Keratinocyte (primary cell): Measurements from ENCODE around the gene COX4I1. TPM values are rescaled to one million over a fixed set of nuclear protein-coding genes. Genes with fewer than 3 reads are reported as not detected.

Experiments used
- DNase-seq: peaks from one replicate; pipeline ENCODE4 v3.0.0-alpha.2; 2011; ENCODE audit warnings: low read depth, missing footprints, low spot score
- FAIRE-seq: peaks from 2 replicates; lab custom pipeline; 2011; peaks lifted over from hg19 to GRCh38; lab: Jason Lieb, UNC
- H2AFZ ChIP-seq: 2 replicates; pipeline ENCODE4 v1.6.0; 2012; ENCODE audit warnings: low read length, control low read depth, inconsistent platforms; ENCODE audit not compliant: control insufficient read depth
- H3K27ac ChIP-seq: 2 replicates; pipeline ENCODE4 v1.5.1; 2011; ENCODE audit warnings: low read length; ENCODE audit not compliant: control insufficient read depth, insufficient read depth
- H3K27me3 ChIP-seq: 3 replicates; pipeline ENCODE4 v1.6.0; 2011; ENCODE audit warnings: low read length; ENCODE audit not compliant: control insufficient read depth, insufficient read depth; ENCODE audit errors: extremely low read depth
- H3K36me3 ChIP-seq, 2 experiments: 2 replicates in 1 of 2; 3 replicates in 1 of 2; pipeline ENCODE4 v1.5.1; 2011; ENCODE audit warnings: low read length in 2 of 2, mild to moderate bottlenecking in 1 of 2; ENCODE audit not compliant: control insufficient read depth in 2 of 2, insufficient read depth in 2 of 2; ENCODE audit errors: extremely low read depth in 1 of 2
- H3K4me1 ChIP-seq: 3 replicates; pipeline ENCODE4 v1.5.1; 2011; ENCODE audit warnings: low read length; ENCODE audit not compliant: control insufficient read depth, insufficient read depth; ENCODE audit errors: extremely low read depth
- H3K4me2 ChIP-seq: 3 replicates; pipeline ENCODE4 v1.6.0; 2011; ENCODE audit warnings: low read depth, low read length; ENCODE audit not compliant: control insufficient read depth, insufficient read depth; ENCODE audit errors: extremely low read depth
- H3K4me3 ChIP-seq, 3 experiments: fragments of 200-600 bp in 1 of 3; sonication (generic) in 1 of 3; 2 replicates in 2 of 3; 3 replicates in 1 of 3; pipeline ENCODE4 v1.5.1; 2011 to 2016; ENCODE audit warnings: low read length in 3 of 3, mild to moderate bottlenecking in 3 of 3, control low read depth in 2 of 3, inconsistent platforms in 1 of 3, low read depth in 1 of 3, mixed read lengths in 1 of 3, mixed run types in 1 of 3, moderate library complexity in 1 of 3; ENCODE audit not compliant: control insufficient read depth in 2 of 3, insufficient read depth in 2 of 3; ENCODE audit errors: extremely low read depth in 1 of 3
- H3K79me2 ChIP-seq: 2 replicates; pipeline ENCODE4 v1.6.0; 2012; ENCODE audit warnings: low read length; ENCODE audit not compliant: control insufficient read depth, insufficient read depth
- H3K9ac ChIP-seq: 3 replicates; pipeline ENCODE4 v1.6.0; 2011; ENCODE audit warnings: low read length; ENCODE audit not compliant: control insufficient read depth, insufficient read depth; ENCODE audit errors: extremely low read depth
- H3K9me1 ChIP-seq: 3 replicates; pipeline ENCODE4 v1.6.0; 2011; ENCODE audit warnings: low read length; ENCODE audit not compliant: control insufficient read depth, insufficient read depth; ENCODE audit errors: extremely low read depth
- H3K9me3 ChIP-seq: 2 replicates; pipeline ENCODE4 v1.5.1; 2012; ENCODE audit warnings: low read depth, low read length; ENCODE audit not compliant: control insufficient read depth
- H4K20me1 ChIP-seq: 3 replicates; pipeline ENCODE4 v1.6.0; 2011; ENCODE audit warnings: low read length; ENCODE audit not compliant: control insufficient read depth, insufficient read depth; ENCODE audit errors: extremely low read depth
- EZH2 ChIP-seq: IDR thresholded peaks from one replicate; pipeline ENCODE4 v1.6.1; 2012; ENCODE audit warnings: inconsistent platforms, mild to moderate bottlenecking, low read length, moderate library complexity
- dilution Hi-C: fragments of 300-500 bp; cut with MboI; formaldehyde crosslinking; loops from one replicate; pipeline ENCODE4 v1.7.0; 2020; ENCODE audit warnings: low sequenced_read_pairs; ENCODE audit not compliant: extremely low pct_ligation_motif_present
- polyA plus RNA-seq, 5 experiments: library from polyadenylated mRNA; depleted of rRNA in 3 of 5; stranded (reverse) in 3 of 5; stranded (forward) in 1 of 5; unstranded in 1 of 5; fragments of >200 nt; gene quantifications; 1 replicate in 1 of 5; 2 replicates in 3 of 5; 3 replicates in 1 of 5; pipeline versions ENCODE4 v1.2.1 to v1.2.3, GENCODE V29; 2011 to 2012; ENCODE audit warnings: missing spikeins in 2 of 5, low read depth in 1 of 5, low replicate concordance in 1 of 5
- TF ChIP-seq, protein P1 (sequence below), 3 experiments: IDR thresholded peaks in 1 of 3; conservative IDR thresholded peaks in 1 of 3; optimal IDR thresholded peaks in 1 of 3; 2 replicates in 2 of 3; 3 replicates in 1 of 3; pipeline versions ENCODE3 to v1.5.1; 2011; ENCODE audit warnings: low read length in 3 of 3, mild to moderate bottlenecking in 3 of 3, moderate library complexity in 2 of 3, control low read depth in 1 of 3, inconsistent platforms in 1 of 3; ENCODE audit not compliant: insufficient read depth in 2 of 3; ENCODE audit errors: extremely low read depth in 1 of 3

COX4I1 gene
- polyA plus RNA-seq, 1 donor (not counting 4 experiments of a cell fraction or from before 2014, with no cell fraction given), result 809 TPM

DNA sequence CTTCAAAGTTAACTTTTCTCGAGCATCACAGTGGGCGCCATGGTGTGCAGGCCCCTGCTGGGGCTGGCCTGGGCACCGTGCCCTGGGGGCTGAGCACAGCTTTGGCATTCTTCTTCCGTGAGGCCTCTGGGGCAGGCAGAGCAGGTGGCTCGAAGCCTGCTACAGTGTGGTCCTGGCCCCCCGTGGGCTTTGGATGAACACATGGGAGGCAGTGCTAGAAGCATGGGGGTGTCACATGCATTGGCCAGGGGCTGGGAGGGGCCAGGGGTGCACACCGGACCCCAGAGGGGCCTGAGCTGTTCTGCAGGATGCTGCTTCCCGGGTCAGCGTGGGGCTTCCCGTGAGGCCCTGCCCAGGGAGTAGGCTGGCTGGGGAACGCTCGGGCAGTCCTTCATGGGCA is 36.5 kb upstream of the COX4I1 start:
- H3K9me1 ChIP-seq, result no peaks in the 10 kb centered on the region
- DNase-seq (no peak), FAIRE-seq (no peak)
- no peak overlapping the region for H3K27ac ChIP-seq
- H3K4me2 ChIP-seq, result no peak overlapping the region
- no peaks in the 10 kb centered on the region for H3K27me3 ChIP-seq
- dilution Hi-C loops, result no loop called here
- peaks cover 14% of the 10 kb centered on the region for H3K4me1 ChIP-seq
- H3K9me3 ChIP-seq, result no peaks in the 10 kb centered on the region
- no peak overlapping the region for H2AFZ ChIP-seq
- H3K9ac ChIP-seq, result no peak overlapping the region
- no peak overlapping the region for H3K4me3 ChIP-seq
- H4K20me1 ChIP-seq, result no peaks in the 10 kb centered on the region
- H3K79me2 ChIP-seq, result no peaks in the 10 kb centered on the region
- H3K36me3 ChIP-seq, result no peaks in the 10 kb centered on the region
- TF ChIP-seq, protein P1, sequence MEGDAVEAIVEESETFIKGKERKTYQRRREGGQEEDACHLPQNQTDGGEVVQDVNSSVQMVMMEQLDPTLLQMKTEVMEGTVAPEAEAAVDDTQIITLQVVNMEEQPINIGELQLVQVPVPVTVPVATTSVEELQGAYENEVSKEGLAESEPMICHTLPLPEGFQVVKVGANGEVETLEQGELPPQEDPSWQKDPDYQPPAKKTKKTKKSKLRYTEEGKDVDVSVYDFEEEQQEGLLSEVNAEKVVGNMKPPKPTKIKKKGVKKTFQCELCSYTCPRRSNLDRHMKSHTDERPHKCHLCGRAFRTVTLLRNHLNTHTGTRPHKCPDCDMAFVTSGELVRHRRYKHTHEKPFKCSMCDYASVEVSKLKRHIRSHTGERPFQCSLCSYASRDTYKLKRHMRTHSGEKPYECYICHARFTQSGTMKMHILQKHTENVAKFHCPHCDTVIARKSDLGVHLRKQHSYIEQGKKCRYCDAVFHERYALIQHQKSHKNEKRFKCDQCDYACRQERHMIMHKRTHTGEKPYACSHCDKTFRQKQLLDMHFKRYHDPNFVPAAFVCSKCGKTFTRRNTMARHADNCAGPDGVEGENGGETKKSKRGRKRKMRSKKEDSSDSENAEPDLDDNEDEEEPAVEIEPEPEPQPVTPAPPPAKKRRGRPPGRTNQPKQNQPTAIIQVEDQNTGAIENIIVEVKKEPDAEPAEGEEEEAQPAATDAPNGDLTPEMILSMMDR (optimal IDR thresholded peaks at IDR 0.05 in 1 of 3, IDR thresholded peaks at IDR 0.05 in 1 of 3, conservative IDR thresholded peaks at IDR 0.05 in 1 of 3; ENCODE audit: extremely low read depth in 1 of 3, insufficient read depth in 2 of 3, low read length in 3 of 3), result no peak
- no peak for TF ChIP-seq EZH2

DNA sequence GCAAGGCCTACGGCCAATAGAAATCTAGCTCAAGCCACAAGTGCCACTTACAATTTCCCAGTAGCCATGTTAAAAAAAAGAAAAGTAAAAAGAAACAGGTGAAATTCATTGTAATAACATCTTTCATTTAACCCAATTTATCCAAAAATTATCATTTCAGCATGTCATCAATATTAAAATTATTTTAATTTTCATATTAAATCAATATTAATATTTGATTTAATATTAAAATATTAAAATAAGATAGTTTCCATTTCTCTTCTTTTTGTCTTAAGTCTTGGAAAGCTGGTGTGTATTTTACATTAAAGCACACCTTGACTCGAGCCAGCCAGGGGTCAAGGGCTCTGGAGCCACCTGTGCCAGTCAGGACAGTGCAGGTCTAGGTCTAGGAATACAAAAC is 35.9 kb upstream of the COX4I1 start:
- no peak overlapping the region for H3K4me2 ChIP-seq
- TF ChIP-seq, protein P1 (optimal IDR thresholded peaks at IDR 0.05 in 1 of 3, IDR thresholded peaks at IDR 0.05 in 1 of 3, conservative IDR thresholded peaks at IDR 0.05 in 1 of 3; ENCODE audit: extremely low read depth in 1 of 3, insufficient read depth in 2 of 3, low read length in 3 of 3), result no peak
- TF ChIP-seq EZH2, result no peak
- H3K4me1 ChIP-seq, result peaks cover 17% of the 10 kb centered on the region
- dilution Hi-C loops, result no loop called here
- no peaks in the 10 kb centered on the region for H3K9me1 ChIP-seq
- no peaks in the 10 kb centered on the region for H3K79me2 ChIP-seq
- no peaks in the 10 kb centered on the region for H3K27me3 ChIP-seq
- no peaks in the 10 kb centered on the region for H4K20me1 ChIP-seq
- H2AFZ ChIP-seq, result no peak overlapping the region
- H3K9me3 ChIP-seq, result no peaks in the 10 kb centered on the region
- no peak for DNase-seq
- no peak for FAIRE-seq
- H3K36me3 ChIP-seq, result no peaks in the 10 kb centered on the region
- no peak overlapping the region for H3K9ac ChIP-seq
- no peak overlapping the region for H3K4me3 ChIP-seq
- H3K27ac ChIP-seq, result no peak overlapping the region
